Measurements from ENCODE around the gene ATL1. TPM values are rescaled to one million over a fixed set of nuclear protein-coding genes. Genes with fewer than 3 reads are reported as not detected.

Gene ATL1
- total and polyA plus RNA-seq, 2 of the 13 experiments (the other 11 are each of a cell fraction or from before 2014, with no cell fraction given): 0.60 to 0.65 TPM

DNA sequence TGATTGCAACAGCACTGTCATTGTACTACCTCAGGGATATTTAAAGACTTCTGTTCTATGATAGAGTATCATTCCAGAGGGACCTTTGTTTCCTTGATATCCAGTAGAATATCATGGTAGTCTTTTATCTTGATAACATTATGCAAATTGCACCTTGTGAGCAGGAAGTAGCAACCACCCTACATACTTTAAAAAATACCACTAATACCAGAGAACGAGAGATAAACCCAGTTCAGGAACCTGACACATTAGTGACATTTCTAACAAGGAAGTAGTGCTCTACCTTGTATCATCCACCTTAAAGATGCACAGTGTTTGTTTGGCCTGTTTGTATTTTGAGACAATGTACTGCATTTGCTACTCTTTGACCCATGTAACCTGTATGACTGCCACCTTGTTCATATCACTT is 18.8 kb upstream of the ATL1 start:
- in situ Hi-C loops (cut with HindIII; ENCODE audit: extremely low pct_ligation_motif_present, low pct_unique_long_range_greater_than_20kb): loop anchor here (5.0 to 25.0 kb wide), 2 partner anchors 231 to 679 kb away; partner anchors contain the start of gene NEMF
- WGBS (ENCODE audit: low lambda C conversion rate): 14% methylated on average over 1 of the region's 1 CpG
- Histone ChIP-seq H3K4me1 (ENCODE audit: insufficient read depth, low read length) (peaks cover 34% of the 10 kb centered on the region), H3K9me3 (ENCODE audit: low read length) (peaks cover 6% of the 10 kb centered on the region; the same call in 1 of the 2 replicates), H3K4me2 (ENCODE audit: low read depth, low read length) (no peak overlapping the region), H3K4me3 (replicated peaks in 1 of 3; ENCODE audit: insufficient read depth in 1 of 3, low read depth in 2 of 3, low read length in 3 of 3) (no peak overlapping the region), H3K27ac (ENCODE audit: extremely low read length, insufficient read depth, low read length) (no peak overlapping the region), H3K9ac (ENCODE audit: insufficient read depth, low read depth, low read length) (no peak overlapping the region), H2AFZ (ENCODE audit: low read length) (no peak overlapping the region), H3K36me3 (replicated peaks in 1 of 2; ENCODE audit: control insufficient read depth in 1 of 2, insufficient read depth in 2 of 2, low read length in 2 of 2) (no peaks in the 10 kb centered on the region), H4K20me1 (ENCODE audit: insufficient read depth, low read length) (no peaks in the 10 kb centered on the region), H3K27me3 (ENCODE audit: control insufficient read depth in 1 of 2, insufficient read depth in 2 of 2, low read length in 2 of 2) (no peaks in the 10 kb centered on the region; a peak in 1 of 5 replicates), H3K79me2 (ENCODE audit: insufficient read depth, low read length) (no peaks in the 10 kb centered on the region)
- FAIRE-seq: no peak
- TF ChIP-seq, protein P1, sequence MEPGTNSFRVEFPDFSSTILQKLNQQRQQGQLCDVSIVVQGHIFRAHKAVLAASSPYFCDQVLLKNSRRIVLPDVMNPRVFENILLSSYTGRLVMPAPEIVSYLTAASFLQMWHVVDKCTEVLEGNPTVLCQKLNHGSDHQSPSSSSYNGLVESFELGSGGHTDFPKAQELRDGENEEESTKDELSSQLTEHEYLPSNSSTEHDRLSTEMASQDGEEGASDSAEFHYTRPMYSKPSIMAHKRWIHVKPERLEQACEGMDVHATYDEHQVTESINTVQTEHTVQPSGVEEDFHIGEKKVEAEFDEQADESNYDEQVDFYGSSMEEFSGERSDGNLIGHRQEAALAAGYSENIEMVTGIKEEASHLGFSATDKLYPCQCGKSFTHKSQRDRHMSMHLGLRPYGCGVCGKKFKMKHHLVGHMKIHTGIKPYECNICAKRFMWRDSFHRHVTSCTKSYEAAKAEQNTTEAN (CRISPR knock-in tag; conservative IDR thresholded peaks at IDR 0.05): no peak
- TF ChIP-seq, protein P2, sequence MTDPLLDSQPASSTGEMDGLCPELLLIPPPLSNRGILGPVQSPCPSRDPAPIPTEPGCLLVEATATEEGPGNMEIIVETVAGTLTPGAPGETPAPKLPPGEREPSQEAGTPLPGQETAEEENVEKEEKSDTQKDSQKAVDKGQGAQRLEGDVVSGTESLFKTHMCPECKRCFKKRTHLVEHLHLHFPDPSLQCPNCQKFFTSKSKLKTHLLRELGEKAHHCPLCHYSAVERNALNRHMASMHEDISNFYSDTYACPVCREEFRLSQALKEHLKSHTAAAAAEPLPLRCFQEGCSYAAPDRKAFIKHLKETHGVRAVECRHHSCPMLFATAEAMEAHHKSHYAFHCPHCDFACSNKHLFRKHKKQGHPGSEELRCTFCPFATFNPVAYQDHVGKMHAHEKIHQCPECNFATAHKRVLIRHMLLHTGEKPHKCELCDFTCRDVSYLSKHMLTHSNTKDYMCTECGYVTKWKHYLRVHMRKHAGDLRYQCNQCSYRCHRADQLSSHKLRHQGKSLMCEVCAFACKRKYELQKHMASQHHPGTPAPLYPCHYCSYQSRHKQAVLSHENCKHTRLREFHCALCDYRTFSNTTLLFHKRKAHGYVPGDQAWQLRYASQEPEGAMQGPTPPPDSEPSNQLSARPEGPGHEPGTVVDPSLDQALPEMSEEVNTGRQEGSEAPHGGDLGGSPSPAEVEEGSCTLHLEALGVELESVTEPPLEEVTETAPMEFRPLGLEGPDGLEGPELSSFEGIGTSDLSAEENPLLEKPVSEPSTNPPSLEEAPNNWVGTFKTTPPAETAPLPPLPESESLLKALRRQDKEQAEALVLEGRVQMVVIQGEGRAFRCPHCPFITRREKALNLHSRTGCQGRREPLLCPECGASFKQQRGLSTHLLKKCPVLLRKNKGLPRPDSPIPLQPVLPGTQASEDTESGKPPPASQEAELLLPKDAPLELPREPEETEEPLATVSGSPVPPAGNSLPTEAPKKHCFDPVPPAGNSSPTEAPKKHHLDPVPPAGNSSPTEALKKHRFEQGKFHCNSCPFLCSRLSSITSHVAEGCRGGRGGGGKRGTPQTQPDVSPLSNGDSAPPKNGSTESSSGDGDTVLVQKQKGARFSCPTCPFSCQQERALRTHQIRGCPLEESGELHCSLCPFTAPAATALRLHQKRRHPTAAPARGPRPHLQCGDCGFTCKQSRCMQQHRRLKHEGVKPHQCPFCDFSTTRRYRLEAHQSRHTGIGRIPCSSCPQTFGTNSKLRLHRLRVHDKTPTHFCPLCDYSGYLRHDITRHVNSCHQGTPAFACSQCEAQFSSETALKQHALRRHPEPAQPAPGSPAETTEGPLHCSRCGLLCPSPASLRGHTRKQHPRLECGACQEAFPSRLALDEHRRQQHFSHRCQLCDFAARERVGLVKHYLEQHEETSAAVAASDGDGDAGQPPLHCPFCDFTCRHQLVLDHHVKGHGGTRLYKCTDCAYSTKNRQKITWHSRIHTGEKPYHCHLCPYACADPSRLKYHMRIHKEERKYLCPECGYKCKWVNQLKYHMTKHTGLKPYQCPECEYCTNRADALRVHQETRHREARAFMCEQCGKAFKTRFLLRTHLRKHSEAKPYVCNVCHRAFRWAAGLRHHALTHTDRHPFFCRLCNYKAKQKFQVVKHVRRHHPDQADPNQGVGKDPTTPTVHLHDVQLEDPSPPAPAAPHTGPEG (CRISPR knock-in tag; IDR thresholded peaks at IDR 0.05): no peak
- no peak for TF ChIP-seq ZFY (CRISPR knock-in tag; IDR thresholded peaks at IDR 0.05)
- TF ChIP-seq, protein P3, sequence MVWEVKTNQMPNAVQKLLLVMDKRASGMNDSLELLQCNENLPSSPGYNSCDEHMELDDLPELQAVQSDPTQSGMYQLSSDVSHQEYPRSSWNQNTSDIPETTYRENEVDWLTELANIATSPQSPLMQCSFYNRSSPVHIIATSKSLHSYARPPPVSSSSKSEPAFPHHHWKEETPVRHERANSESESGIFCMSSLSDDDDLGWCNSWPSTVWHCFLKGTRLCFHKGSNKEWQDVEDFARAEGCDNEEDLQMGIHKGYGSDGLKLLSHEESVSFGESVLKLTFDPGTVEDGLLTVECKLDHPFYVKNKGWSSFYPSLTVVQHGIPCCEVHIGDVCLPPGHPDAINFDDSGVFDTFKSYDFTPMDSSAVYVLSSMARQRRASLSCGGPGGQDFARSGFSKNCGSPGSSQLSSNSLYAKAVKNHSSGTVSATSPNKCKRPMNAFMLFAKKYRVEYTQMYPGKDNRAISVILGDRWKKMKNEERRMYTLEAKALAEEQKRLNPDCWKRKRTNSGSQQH (CRISPR knock-in tag; IDR thresholded peaks at IDR 0.05; ENCODE audit: low read depth): no peak
- DNase-seq (ENCODE audit: low spot score): no peak
- ChIA-PET POLR2A (no interaction called here), CTCF (ENCODE audit: low intra/inter-chr PET ratio, low total read pairs) (no interaction called here)
- intact Hi-C loops (cut with micrococcal nuclease; ENCODE audit: unreplicated experiment): no loop called here
- BruUV-seq (replicated peaks): no TSS peak
- ATAC-seq: no peak

All from HepG2 (cell line).